Nephron (organoid): Measurements from ENCODE around the gene FOXN4.

Experiments used
- H3K27ac Mint-ChIP-seq, 3 experiments: 2 replicates each; pipeline ENCODE4 v1.8.0; 2020; ENCODE audit warnings: mixed read lengths in 3 of 3, mild to moderate bottlenecking in 2 of 3, moderate library complexity in 1 of 3
- H3K27me3 Mint-ChIP-seq: 2 replicates; pipeline ENCODE4 v1.8.0; 2021; ENCODE audit warnings: low read depth, mild to moderate bottlenecking, moderate library complexity, mixed read lengths
- H3K36me3 Mint-ChIP-seq: 2 replicates; pipeline ENCODE4 v1.8.0; 2020; ENCODE audit warnings: low read depth, mixed read lengths
- H3K4me1 Mint-ChIP-seq: 2 replicates; pipeline ENCODE4 v1.8.0; 2020; ENCODE audit warnings: mixed read lengths
- H3K4me3 Mint-ChIP-seq, 3 experiments: 2 replicates each; pipeline ENCODE4 v1.8.0; 2020; ENCODE audit warnings: mild to moderate bottlenecking in 3 of 3, mixed read lengths in 3 of 3, moderate library complexity in 2 of 3
- H3K9me3 Mint-ChIP-seq: 2 replicates; pipeline ENCODE4 v1.8.0; 2020; ENCODE audit warnings: mixed read lengths
- CTCF ChIP-seq, 3 experiments: fragments of 200-600 bp; sonication (generic); IDR thresholded peaks; one replicate each; pipeline ENCODE4 v1.5.0; 2021; ENCODE audit warnings: antibody characterized with exemption in 3 of 3; ENCODE audit not compliant: unreplicated experiment in 3 of 3

FOXN4 gene

GRCh38 chr12:109244073-109244472 lies 65.0 kb downstream of the FOXN4 start:
- no peaks in the 10 kb centered on the region for H3K27me3 Mint-ChIP-seq

GRCh38 chr12:109241936-109242335 lies 67.1 kb downstream of the FOXN4 start:
- Mint-ChIP-seq H3K9me3 (no peaks in the 10 kb centered on the region), H3K36me3 (peaks cover 40% of the 10 kb centered on the region), H3K27me3 (no peaks in the 10 kb centered on the region), H3K27ac (no peak overlapping the region), H3K4me1 (no peaks in the 10 kb centered on the region), H3K4me3 (no peak overlapping the region)
- no peak for TF ChIP-seq CTCF (IDR thresholded peaks at IDR 0.05; ENCODE audit: unreplicated experiment in 3 of 3)

More at GRCh38 chr12:109244073-109244472, 65.0 kb downstream of the FOXN4 start:
- no peak overlapping the region for H3K4me3 Mint-ChIP-seq
- no peaks in the 10 kb centered on the region for H3K4me1 Mint-ChIP-seq
- no peak overlapping the region for H3K27ac Mint-ChIP-seq
- no peak for TF ChIP-seq CTCF (IDR thresholded peaks at IDR 0.05; ENCODE audit: unreplicated experiment in 3 of 3)
- peaks cover 42% of the 10 kb centered on the region for H3K36me3 Mint-ChIP-seq
- no peaks in the 10 kb centered on the region for H3K9me3 Mint-ChIP-seq

- Mint-ChIP-seq H3K9me3 (no peaks in the 10 kb centered on the region), H3K4me1 (no peaks in the 10 kb centered on the region), H3K27me3 (no peaks in the 10 kb centered on the region), H3K36me3 (peaks cover 39% of the 10 kb centered on the region), H3K4me3 (no peak overlapping the region), H3K27ac (no peak overlapping the region)
- no peak for TF ChIP-seq CTCF (IDR thresholded peaks at IDR 0.05; ENCODE audit: unreplicated experiment in 3 of 3)
These were observed 68.7 kb downstream of the FOXN4 start for GRCh38 chr12:109240365-109240764.

GRCh38 chr12:109239691-109240090 lies 69.4 kb downstream of the FOXN4 start:
- no peak overlapping the region for H3K27ac Mint-ChIP-seq
- no peaks in the 10 kb centered on the region for H3K27me3 Mint-ChIP-seq
- H3K9me3 Mint-ChIP-seq, result no peaks in the 10 kb centered on the region
- peaks cover 44% of the 10 kb centered on the region for H3K36me3 Mint-ChIP-seq
- no peak for TF ChIP-seq CTCF (IDR thresholded peaks at IDR 0.05; ENCODE audit: unreplicated experiment in 3 of 3)
- H3K4me1 Mint-ChIP-seq, result no peaks in the 10 kb centered on the region
- no peak overlapping the region for H3K4me3 Mint-ChIP-seq

GRCh38 chr12:109239179-109239578 lies 69.9 kb downstream of the FOXN4 start:
- no peak overlapping the region for H3K27ac Mint-ChIP-seq
- H3K27me3 Mint-ChIP-seq, result no peaks in the 10 kb centered on the region
- TF ChIP-seq CTCF (IDR thresholded peaks at IDR 0.05; ENCODE audit: unreplicated experiment in 3 of 3), result no peak
- no peak overlapping the region for H3K4me3 Mint-ChIP-seq
- peaks cover 42% of the 10 kb centered on the region for H3K36me3 Mint-ChIP-seq
- H3K4me1 Mint-ChIP-seq, result no peaks in the 10 kb centered on the region
- H3K9me3 Mint-ChIP-seq, result no peaks in the 10 kb centered on the region

- peaks cover 38% of the 10 kb centered on the region for H3K36me3 Mint-ChIP-seq
- no peak for TF ChIP-seq CTCF (IDR thresholded peaks at IDR 0.05; ENCODE audit: unreplicated experiment in 3 of 3)
- H3K27me3 Mint-ChIP-seq, result no peaks in the 10 kb centered on the region
- no peaks in the 10 kb centered on the region for H3K9me3 Mint-ChIP-seq
- H3K4me1 Mint-ChIP-seq, result no peaks in the 10 kb centered on the region
- no peak overlapping the region for H3K4me3 Mint-ChIP-seq
- no peak overlapping the region for H3K27ac Mint-ChIP-seq
These were observed 72.8 kb downstream of the FOXN4 start for GRCh38 chr12:109236257-109236656.
